GM19452 (cell line): Measurements from ENCODE around the gene EXO5.
"Not testable (repeated sequence)": the region's sequence is repeated elsewhere in the genome, so short reads cannot be mapped to it uniquely, and the experiment has no call there.

Experiments used
- ATAC-seq: cut with Tn5 transposase; IDR thresholded peaks from one replicate; pipeline ENCODE4 v1.9.1; 2021; ENCODE audit not compliant: unreplicated experiment

The EXO5 gene

GRCh38 chr1:40546957-40547356 lies 38.4 kb downstream of the EXO5 start:
- no peak for ATAC-seq

DNA sequence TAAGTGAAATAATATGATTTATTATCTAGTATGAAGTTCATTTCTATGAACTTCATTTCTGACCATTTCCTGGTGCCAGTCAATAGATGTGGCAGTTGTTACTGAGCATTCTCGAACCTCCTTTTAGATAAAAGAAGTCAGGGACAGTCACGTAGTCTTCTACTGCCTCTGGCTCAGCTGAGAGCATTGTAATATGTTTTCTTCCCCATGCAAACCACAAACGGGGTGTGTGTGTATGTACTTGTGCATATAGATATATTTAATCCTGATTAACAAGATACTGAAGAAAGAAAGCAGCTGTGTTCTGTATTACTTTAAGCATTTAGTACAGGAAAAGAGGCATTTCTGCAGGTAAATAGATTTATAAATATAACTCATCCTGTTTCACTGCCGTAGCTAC lies 44.5 kb downstream of the EXO5 start:
- ATAC-seq = no peak

GRCh38 chr1:40554807-40555206 lies 46.2 kb downstream of the EXO5 start:
- ATAC-seq = not testable (repeated sequence)

DNA sequence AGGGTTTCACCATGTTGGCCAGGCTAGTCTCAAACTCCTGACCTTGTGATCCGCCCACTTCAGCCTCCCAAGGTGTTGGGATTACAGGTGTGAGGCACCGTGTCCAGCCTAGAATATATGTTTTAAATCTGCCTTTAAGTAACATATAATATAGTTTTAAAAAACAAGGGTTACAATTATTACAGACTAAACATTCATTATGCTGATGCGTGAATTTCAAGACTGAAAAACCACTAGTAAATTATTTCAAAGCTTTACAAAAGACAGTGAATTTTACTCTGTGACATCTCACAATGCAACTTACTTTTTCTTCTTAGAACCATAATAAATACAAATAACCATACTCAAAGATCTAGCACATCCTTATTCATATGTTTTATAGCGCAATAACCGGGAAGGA lies 47.6 kb downstream of the EXO5 start:
- no peak for ATAC-seq

DNA sequence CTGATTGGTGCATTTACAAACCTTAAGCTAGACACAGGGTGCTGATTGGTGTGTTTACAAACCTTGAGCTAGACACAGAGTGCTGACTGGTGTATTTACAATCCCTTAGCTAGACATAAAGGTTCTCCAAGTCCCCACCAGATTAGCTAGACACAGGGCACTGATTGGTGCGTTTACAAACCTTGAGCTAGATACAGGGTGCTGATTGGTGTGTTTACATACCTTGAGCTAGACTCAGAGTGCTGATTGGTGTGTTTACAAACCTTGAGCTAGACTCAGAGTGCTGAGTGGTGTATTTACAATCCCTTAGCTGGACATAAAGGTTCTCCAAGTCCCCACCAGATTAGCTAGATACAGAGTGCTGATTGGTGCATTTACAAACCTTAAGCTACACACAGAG lies 49.7 kb downstream of the EXO5 start:
- ATAC-seq = not testable (repeated sequence)

DNA sequence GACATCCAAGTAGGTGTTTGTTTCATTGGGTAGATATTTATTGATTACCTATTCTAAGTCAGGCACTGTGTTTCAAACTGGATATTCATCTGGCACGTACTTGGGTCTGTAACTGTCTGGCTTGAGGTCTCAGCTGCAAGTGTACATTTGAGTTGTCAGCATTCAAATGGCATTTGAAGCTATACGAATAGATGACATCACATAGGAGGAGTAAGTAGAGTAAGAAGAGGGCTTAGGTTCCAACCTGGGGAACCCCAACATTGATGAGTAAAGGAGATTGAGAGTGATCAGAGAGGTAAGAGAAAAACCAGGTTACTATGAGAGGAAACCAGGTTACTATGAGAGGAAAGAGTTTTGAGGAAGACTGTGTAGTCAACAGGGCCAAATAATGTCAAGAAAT lies 53.6 kb downstream of the EXO5 start:
- ATAC-seq = no peak

GRCh38 chr1:40563266-40563665 lies 54.7 kb downstream of the EXO5 start:
- ATAC-seq = no peak

DNA sequence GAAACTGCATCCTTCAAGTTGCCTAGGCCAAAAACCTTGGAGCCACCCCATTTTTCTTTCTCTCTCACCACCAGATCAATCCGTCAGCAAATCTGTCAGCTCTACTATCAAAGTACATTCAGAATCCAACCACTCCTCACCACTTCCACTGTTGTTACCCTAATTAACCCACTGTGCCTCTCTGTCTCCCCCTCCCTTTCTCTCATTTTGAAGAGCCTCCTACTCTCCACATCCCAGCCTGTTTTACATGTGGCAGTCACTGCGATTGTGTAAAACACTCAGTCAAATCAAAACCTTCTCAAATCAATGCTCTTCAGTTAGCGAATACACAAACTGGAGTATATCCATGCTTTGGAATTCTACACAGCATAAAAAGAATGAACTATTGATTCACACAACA lies 55.9 kb downstream of the EXO5 start:
- ATAC-seq = no peak

DNA sequence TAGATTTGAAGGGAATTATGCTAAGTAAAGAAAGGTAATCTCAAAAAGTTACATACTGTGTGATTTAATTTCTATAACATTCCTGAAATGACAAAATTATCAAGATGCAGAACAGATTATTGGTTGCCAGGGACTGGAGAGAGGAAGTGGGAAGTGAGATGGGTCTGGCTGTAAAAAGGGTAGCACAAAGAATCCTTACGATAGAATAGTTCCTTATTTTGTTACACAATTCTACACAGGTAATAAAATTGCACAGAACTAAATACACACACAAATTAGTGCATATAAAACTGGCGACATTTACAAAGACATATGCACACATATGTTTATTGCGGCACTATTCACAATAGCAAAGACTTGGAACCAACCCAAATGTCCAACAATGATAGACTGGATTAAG lies 56.3 kb downstream of the EXO5 start:
- no peak for ATAC-seq
